Stimulated activated CD4-positive, alpha-beta T cell treated with anti-CD3 and anti-CD28 coated beads, Interleukin-4, amount 100 ng/mL, for 24 hours (primary cell): ENCODE measurements around the gene ZRANB2.

ENCODE experiments used
- DNase-seq: peaks from one replicate; pipeline ENCODE4 v3.0.0-alpha.2; 2020

ZRANB2 gene

GRCh38 chr1:71026093-71026492 lies 54.7 kb downstream of the ZRANB2 start:
- DNase-seq = no peak

GRCh38 chr1:71023515-71023914 lies 57.3 kb downstream of the ZRANB2 start:
- DNase-seq = no peak

- DNase-seq = no peak
Observed at GRCh38 chr1:71019233-71019969, 61.4 kb downstream of the ZRANB2 start.

GRCh38 chr1:71018791-71019190 lies 62.0 kb downstream of the ZRANB2 start:
- DNase-seq = no peak

GRCh38 chr1:71015745-71016144 lies 65.1 kb downstream of the ZRANB2 start:
- no peak for DNase-seq

- no peak for DNase-seq
Observed at GRCh38 chr1:71014178-71014579, 66.7 kb downstream of the ZRANB2 start.
